OCI-LY7 (cell line): ENCODE results near the gene ODF4.

ENCODE experiments used
- EZH2phosphoT487 ChIP-seq: fragments of 200-600 bp; sonication (generic); IDR thresholded peaks from 2 replicates; pipeline ENCODE4 v1.6.1; 2018; ENCODE audit warnings: low read depth, borderline replicate concordance, mild to moderate bottlenecking, mixed run types, antibody characterized with exemption, low read length, moderate library complexity, mixed read lengths
- TF ChIP-seq, protein P1 (sequence below): fragments of 200-600 bp; sonication (generic); conservative IDR thresholded peaks from 2 replicates; pipeline ENCODE4 v1.5.1; 2014; ENCODE audit warnings: mild to moderate bottlenecking, antibody characterized with exemption, low read length, moderate library complexity, mixed read lengths

DNA sequence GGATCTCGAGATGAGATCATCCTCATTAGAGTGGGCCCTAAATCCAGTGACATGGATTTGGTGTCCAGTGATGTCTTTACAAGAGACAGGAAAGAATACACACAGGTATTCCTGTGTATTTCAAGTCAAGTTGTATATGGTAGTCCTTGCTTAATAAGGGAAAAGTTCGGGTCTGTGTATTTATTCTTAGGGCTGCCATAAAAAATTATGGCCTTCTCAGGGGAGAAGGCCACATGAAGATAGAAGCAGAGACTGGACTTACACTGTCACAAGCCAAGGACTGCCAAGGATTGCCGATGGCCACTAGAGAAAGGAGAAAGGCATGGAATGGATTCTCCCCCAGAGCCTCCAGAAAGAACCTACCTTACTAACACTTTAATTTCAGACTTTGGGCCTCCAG is 28.6 kb downstream of the ODF4 start:
- TF ChIP-seq, protein P1, sequence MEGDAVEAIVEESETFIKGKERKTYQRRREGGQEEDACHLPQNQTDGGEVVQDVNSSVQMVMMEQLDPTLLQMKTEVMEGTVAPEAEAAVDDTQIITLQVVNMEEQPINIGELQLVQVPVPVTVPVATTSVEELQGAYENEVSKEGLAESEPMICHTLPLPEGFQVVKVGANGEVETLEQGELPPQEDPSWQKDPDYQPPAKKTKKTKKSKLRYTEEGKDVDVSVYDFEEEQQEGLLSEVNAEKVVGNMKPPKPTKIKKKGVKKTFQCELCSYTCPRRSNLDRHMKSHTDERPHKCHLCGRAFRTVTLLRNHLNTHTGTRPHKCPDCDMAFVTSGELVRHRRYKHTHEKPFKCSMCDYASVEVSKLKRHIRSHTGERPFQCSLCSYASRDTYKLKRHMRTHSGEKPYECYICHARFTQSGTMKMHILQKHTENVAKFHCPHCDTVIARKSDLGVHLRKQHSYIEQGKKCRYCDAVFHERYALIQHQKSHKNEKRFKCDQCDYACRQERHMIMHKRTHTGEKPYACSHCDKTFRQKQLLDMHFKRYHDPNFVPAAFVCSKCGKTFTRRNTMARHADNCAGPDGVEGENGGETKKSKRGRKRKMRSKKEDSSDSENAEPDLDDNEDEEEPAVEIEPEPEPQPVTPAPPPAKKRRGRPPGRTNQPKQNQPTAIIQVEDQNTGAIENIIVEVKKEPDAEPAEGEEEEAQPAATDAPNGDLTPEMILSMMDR: no peak
- no peak for TF ChIP-seq EZH2phosphoT487
